Activated CD8-positive, alpha-beta T cell treated with anti-CD3 and anti-CD28 coated beads, Interleukin-2, amount 10 ng/mL, durations not matched to agents 7 days and 5 days (primary cell): ENCODE data around the gene PAX5. TPM values are rescaled to one million over a fixed set of nuclear protein-coding genes. Genes with fewer than 3 reads are reported as not detected.

ENCODE experiments used
- ATAC-seq: fragments of 150-1000 bp; cut with Tn5 transposase; one replicate; pipeline ENCODE4 v1.10.0; 2021; ENCODE audit warnings: moderate library complexity
- CTCF ChIA-PET: fragments of 350-600 bp; sonication (Branson Sonifier 250); formaldehyde crosslinking; loops from one replicate; lab custom pipeline; 2021; ENCODE audit warnings: antibody characterized with exemption; lab: Charles Lee
- POLR2A ChIA-PET: fragments of 350-600 bp; sonication (Branson Sonifier 250); formaldehyde crosslinking; loops from one replicate; lab custom pipeline; 2021; ENCODE audit warnings: antibody characterized with exemption; lab: Charles Lee
- DNase-seq: peaks from one replicate; pipeline ENCODE4 v3.0.0-alpha.2; 2020
- H3K27ac Mint-ChIP-seq: one replicate; pipeline ENCODE4 v1.8.0; 2021; ENCODE audit warnings: mild to moderate bottlenecking, mixed read lengths
- H3K27me3 Mint-ChIP-seq: one replicate; pipeline ENCODE4 v1.8.0; 2021; ENCODE audit warnings: low read depth, mixed read lengths
- H3K36me3 Mint-ChIP-seq: one replicate; pipeline ENCODE4 v1.8.0; 2021; ENCODE audit warnings: low read depth, mixed read lengths
- H3K4me1 Mint-ChIP-seq: one replicate; pipeline ENCODE4 v1.8.0; 2021; ENCODE audit warnings: low read depth, mixed read lengths
- H3K4me3 Mint-ChIP-seq: one replicate; pipeline ENCODE4 v1.8.0; 2021; ENCODE audit warnings: mild to moderate bottlenecking, mixed read lengths
- H3K9me3 Mint-ChIP-seq: one replicate; pipeline ENCODE4 v1.8.0; 2022; ENCODE audit warnings: mixed read lengths; ENCODE audit not compliant: insufficient read depth
- total RNA-seq, 2 experiments: library from RNA; stranded (reverse); gene quantifications; one replicate each; pipeline ENCODE4 v1.2.3, GENCODE V29; 2021

Gene PAX5
- total RNA-seq, 2 experiments from 2014 or later, result 0.34 to 0.45 TPM

DNA sequence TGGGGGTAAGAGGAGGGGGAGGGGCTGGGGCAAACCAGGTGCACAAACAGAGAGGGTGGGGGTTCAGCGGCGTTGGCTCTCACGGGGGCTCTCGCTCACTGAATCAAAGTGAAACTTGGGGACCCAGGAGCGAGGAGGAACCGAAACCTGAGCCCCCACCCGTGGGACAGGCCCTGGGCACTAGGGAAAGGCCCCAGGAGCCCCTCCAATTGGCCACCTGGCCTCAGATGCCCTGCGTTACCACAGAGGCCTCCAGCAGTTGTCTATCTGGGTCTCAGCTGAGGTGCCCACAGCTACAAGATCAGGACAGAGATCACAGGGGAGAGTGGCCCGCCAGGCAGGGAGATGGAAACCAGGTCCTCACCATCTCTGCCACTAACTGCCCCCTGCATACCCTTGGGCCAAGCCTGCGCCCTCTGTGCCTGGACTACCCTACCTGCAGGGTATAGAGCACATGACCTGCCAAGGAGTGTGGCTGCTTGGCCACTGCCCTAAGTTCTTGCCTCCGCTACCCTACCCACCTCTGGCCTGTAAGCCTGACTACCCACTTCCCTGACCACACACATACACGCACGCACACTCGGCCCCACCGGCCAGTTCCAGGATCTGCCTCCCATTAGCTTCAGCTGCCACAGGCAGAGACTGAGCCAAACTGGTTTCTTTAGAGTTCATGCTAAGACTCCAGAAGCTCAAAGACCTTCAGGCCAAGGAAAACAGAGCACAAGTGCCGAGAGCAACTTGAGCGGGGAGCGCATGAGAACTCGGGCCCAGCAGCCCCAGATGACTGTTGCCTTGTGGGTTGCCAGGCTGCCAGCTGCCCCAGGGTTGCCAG is 39.9 kb downstream of the PAX5 start:
- Mint-ChIP-seq H3K4me3 (no peak overlapping the region), H3K27ac (no peak overlapping the region), H3K36me3 (peaks cover 10% of the 10 kb centered on the region), H3K4me1 (peaks cover 4% of the 10 kb centered on the region), H3K9me3 (peaks cover 6% of the 10 kb centered on the region), H3K27me3 (peaks cover 27% of the 10 kb centered on the region)
- ChIA-PET POLR2A (no interaction called here), CTCF (interaction anchor here (1.1 kb wide), 1 partner anchor 121 kb away, joined by 5 read pairs; no protein-coding TSS in a partner anchor)
- no peak for DNase-seq
- no peak for ATAC-seq

DNA sequence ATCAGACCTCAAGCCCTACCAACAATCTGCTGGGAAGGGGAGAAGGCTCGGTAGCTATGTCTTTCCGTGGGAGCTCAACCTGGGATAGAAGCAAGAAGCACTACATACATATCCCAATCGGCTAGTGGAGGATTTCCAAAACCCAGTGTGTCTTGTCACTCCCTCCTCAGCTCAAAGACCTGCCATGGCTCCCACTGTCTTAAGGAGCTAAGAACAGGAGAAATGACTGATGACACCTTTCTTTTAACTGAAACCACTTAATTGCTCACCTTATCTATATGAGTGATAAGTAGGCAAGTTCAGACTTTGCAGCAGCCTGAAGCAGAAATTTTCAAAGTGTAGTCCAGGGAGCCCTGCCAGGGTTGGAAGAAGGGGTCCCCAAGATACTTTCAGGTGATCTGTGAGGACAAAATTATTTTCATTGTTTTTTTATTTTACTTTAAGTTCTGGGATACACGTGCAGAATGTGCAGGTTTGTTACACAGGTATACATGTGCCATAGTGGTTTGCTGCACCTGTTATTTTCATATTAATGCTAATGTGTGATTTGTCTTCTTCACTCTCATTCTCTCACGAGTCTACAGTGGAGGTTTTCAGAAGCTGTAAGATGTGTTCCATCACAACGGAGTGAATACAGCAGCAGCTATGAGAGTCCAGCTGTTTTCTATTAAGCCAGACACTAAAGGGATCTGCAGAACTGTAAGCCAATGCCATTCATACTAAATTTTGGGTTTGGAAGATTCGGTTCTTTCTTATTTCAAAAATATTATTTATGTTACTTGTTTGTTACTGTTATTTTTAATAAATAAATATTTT is 41.4 kb downstream of the PAX5 start:
- ATAC-seq (no peak), DNase-seq (no peak)
- POLR2A ChIA-PET, result interaction anchor here (0.6 kb wide), 1 partner anchor 135 kb away, joined by 3 read pairs; no protein-coding TSS in a partner anchor

DNA sequence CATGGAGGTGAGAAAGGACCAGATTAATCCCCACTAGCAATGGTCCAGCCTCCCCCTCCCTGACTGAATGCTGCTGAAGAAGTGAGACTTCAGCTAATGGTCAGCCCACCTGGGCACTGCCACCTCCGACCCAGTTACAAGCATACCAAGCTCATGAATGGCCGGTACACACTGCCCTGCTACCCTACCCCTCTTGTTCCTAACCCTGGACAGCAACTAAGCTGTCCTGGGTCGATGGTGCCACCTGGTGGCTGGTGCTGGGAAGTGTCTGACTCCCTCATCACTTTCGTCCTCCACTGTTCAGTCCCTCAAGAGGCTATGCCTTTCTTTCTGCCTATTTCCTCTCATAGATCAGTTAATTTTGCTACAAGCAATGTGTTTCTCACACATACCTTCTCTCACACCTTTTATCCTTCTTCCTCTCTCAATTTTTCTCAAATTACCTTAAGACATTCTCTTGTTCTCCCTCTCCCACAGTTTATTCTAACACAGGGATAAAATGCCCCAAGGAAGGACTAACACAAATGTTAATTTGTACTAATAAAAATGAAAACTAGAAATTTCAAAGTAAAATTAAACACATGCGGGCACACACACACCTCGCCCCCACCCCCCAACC is 42.4 kb downstream of the PAX5 start:
- DNase-seq (peak; percentile 49), ATAC-seq (no peak)
- peaks cover 6% of the 10 kb centered on the region for H3K9me3 Mint-ChIP-seq
- H3K27me3 Mint-ChIP-seq, result peaks cover 49% of the 10 kb centered on the region
- H3K36me3 Mint-ChIP-seq, result peaks cover 10% of the 10 kb centered on the region
- ChIA-PET CTCF (interaction anchor here (0.9 to 2.7 kb wide), 5 partner anchors 18 to 338 kb away, joined by 3 to 17 read pairs (median 4); no protein-coding TSS in a partner anchor), POLR2A (no interaction called here)
- H3K4me1 Mint-ChIP-seq, result peaks cover 14% of the 10 kb centered on the region
- H3K27ac Mint-ChIP-seq, result no peak overlapping the region
- no peak overlapping the region for H3K4me3 Mint-ChIP-seq

More for the DNA sequence above, 41.4 kb downstream of the PAX5 start:
- Mint-ChIP-seq H3K4me3 (no peak overlapping the region), H3K27ac (no peak overlapping the region), H3K9me3 (peaks cover 6% of the 10 kb centered on the region), H3K4me1 (peaks cover 7% of the 10 kb centered on the region), H3K36me3 (peaks cover 10% of the 10 kb centered on the region), H3K27me3 (peaks cover 38% of the 10 kb centered on the region)
- CTCF ChIA-PET, result interaction anchor here (1.0 to 2.7 kb wide), 3 partner anchors 16 to 337 kb away, joined by 3 to 17 read pairs (median 3); no protein-coding TSS in a partner anchor

- H3K27me3 Mint-ChIP-seq, result peaks cover 65% of the 10 kb centered on the region
- ATAC-seq (no peak), DNase-seq (no peak)
- ChIA-PET CTCF (interaction anchor here (1.1 to 3.0 kb wide), 3 partner anchors 9 to 115 kb away, joined by 3 to 22 read pairs (median 3); no protein-coding TSS in a partner anchor), POLR2A (no interaction called here)
- H3K27ac Mint-ChIP-seq, result no peak overlapping the region
- H3K4me3 Mint-ChIP-seq, result no peak overlapping the region
- peaks cover 6% of the 10 kb centered on the region for H3K9me3 Mint-ChIP-seq
- H3K36me3 Mint-ChIP-seq, result peaks cover 10% of the 10 kb centered on the region
- peaks cover 15% of the 10 kb centered on the region for H3K4me1 Mint-ChIP-seq
Measured at GRCh38 chr9:36988848-36989247, 45.2 kb downstream of the PAX5 start.

GRCh38 chr9:36987891-36988290 is 46.2 kb downstream of the PAX5 start:
- Mint-ChIP-seq H3K36me3 (peaks cover 10% of the 10 kb centered on the region), H3K4me3 (no peak overlapping the region), H3K27ac (no peak overlapping the region), H3K27me3 (peaks cover 68% of the 10 kb centered on the region), H3K9me3 (peaks cover 6% of the 10 kb centered on the region), H3K4me1 (peaks cover 15% of the 10 kb centered on the region)
- ChIA-PET CTCF (interaction anchor here (1.1 to 3.0 kb wide), 3 partner anchors 8 to 114 kb away, joined by 3 to 22 read pairs (median 3); no protein-coding TSS in a partner anchor), POLR2A (no interaction called here)
- no peak for ATAC-seq
- DNase-seq, result no peak

- Mint-ChIP-seq H3K4me1 (peaks cover 15% of the 10 kb centered on the region), H3K4me3 (no peak overlapping the region), H3K9me3 (peaks cover 6% of the 10 kb centered on the region), H3K27ac (no peak overlapping the region), H3K27me3 (peaks cover 72% of the 10 kb centered on the region), H3K36me3 (peaks cover 10% of the 10 kb centered on the region)
- CTCF ChIA-PET, result interaction anchor here (1.1 to 1.5 kb wide), 2 partner anchors 10 to 114 kb away, joined by 3 to 7 read pairs; no protein-coding TSS in a partner anchor
- ATAC-seq (no peak), DNase-seq (no peak)
- POLR2A ChIA-PET, result no interaction called here
Measured at GRCh38 chr9:36987409-36987808, 46.7 kb downstream of the PAX5 start.

- Mint-ChIP-seq H3K27me3 (peaks cover 71% of the 10 kb centered on the region), H3K9me3 (peaks cover 6% of the 10 kb centered on the region), H3K4me3 (no peak overlapping the region), H3K4me1 (peaks cover 15% of the 10 kb centered on the region), H3K36me3 (peaks cover 9% of the 10 kb centered on the region), H3K27ac (no peak overlapping the region)
- no peak for ATAC-seq
- CTCF ChIA-PET, result interaction anchor here (1.1 to 1.5 kb wide), 2 partner anchors 10 to 114 kb away, joined by 3 to 7 read pairs; no protein-coding TSS in a partner anchor
- POLR2A ChIA-PET, result no interaction called here
- DNase-seq, result no peak
Measured at GRCh38 chr9:36986468-36987408, 47.3 kb downstream of the PAX5 start.

- ATAC-seq (peak; percentile 44), DNase-seq (no peak)
- ChIA-PET POLR2A (interaction anchor here (0.6 kb wide), 1 partner anchor 47 kb away, joined by 3 read pairs; no protein-coding TSS in a partner anchor), CTCF (interaction anchor here (1.5 kb wide), 1 partner anchor 113 kb away, joined by 7 read pairs; no protein-coding TSS in a partner anchor)
- Mint-ChIP-seq H3K4me3 (peak overlapping the region; percentile 1), H3K4me1 (peaks cover 15% of the 10 kb centered on the region), H3K36me3 (peaks cover 5% of the 10 kb centered on the region), H3K9me3 (peaks cover 6% of the 10 kb centered on the region), H3K27ac (no peak overlapping the region), H3K27me3 (peaks cover 71% of the 10 kb centered on the region)
Measured at GRCh38 chr9:36985769-36986467, 48.1 kb downstream of the PAX5 start.

DNA sequence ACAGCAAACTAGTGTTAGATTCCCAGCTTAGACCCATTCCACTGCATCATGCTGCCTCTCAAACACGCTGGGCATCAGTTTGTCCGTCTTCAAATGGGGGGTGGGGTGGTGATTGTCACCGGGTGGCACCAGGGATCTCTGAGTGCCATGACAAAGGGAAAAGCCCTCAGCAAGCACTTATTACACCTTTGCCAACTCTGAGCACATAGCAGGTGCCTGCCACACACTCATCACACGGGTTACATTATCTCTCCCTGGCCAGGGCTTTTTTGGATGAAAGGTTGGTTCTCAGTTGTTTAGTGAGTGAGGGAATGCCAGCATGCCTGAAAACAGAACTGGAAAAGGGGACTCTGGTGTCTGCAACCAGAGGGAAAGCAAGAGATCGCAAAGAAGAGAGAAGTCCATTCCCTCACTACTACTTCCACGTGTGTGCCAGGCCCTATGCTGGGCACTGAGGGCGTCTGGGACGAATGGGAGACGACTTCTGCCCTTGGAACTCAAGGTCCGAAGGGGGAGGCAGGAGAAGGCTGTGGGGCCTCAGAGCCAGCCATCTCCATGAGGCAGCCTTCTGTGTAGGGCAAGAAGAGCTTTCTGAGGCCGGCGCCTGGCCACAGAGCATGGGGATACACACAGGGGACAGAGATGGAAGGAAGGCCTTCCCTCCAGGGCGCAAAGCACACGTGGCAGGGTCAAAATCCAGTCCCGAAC is 48.9 kb downstream of the PAX5 start:
- ChIA-PET POLR2A (interaction anchor here (0.6 kb wide), 1 partner anchor 46 kb away, joined by 3 read pairs; no protein-coding TSS in a partner anchor), CTCF (interaction anchor here (0.9 to 2.4 kb wide), 2 partner anchors 112 to 345 kb away, joined by 3 to 14 read pairs; no protein-coding TSS in a partner anchor)
- H3K36me3 Mint-ChIP-seq, result peaks cover 1% of the 10 kb centered on the region
- peaks cover 67% of the 10 kb centered on the region for H3K27me3 Mint-ChIP-seq
- no peak overlapping the region for H3K27ac Mint-ChIP-seq
- no peak for DNase-seq
- peaks cover 2% of the 10 kb centered on the region for H3K9me3 Mint-ChIP-seq
- H3K4me3 Mint-ChIP-seq, result peak overlapping the region; percentile 1
- no peak for ATAC-seq
- H3K4me1 Mint-ChIP-seq, result peaks cover 15% of the 10 kb centered on the region
